Pons (tissue), 1 donor: ENCODE results near the gene PRUNE1.
A peak's percentile ranks its signal among the peaks of the same experiment; 100 is the strongest.

ENCODE experiments used
- DNase-seq: peaks from one replicate; pipeline ENCODE4 v3.0.0-alpha.2; 2016; ENCODE audit warnings: low spot score

Gene PRUNE1

DNA sequence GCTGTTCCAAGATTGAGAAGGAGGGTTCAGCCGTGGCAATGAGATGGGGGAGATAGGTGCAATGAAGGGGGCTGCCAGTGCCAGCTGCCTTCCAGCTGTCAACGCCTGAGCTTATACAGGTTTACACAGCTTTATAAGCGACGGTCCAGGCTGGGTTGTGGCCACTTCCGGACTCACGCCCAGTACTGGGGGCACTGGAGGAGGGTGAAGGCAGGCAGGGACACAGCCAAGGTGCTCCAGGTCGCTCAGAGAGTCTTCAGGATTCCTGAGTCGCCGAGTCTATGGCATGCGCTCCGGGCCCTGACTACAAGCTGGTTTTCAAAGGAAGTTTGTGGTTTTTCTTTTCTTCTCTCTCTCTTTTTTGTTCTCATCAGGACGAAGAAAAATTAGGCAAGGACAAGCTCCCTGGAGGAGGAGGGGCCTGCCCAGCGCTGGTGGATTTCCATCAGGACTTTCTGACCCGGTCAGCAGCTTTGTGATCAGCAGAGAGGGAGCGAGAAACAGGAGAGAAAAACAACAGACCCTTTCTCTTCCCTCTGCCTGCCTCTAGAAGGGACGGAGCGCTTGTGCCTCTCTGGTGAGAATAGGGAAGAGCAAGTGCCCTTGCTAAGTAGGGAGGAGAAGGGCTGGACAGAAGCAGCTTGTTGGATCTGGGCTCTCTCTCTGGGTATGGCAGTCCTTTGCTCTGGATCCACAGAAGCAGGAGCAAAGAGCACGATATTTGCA lies 1.8 kb upstream of the PRUNE1 start, which contains the start of gene MINDY1:
TSS of gene MINDY1 (minus strand) at position 576 of the 726 bp plus-strand sequence. CDS start 4,285 bp downstream, outside the sequence.
- peak; percentile 98 for DNase-seq

DNA sequence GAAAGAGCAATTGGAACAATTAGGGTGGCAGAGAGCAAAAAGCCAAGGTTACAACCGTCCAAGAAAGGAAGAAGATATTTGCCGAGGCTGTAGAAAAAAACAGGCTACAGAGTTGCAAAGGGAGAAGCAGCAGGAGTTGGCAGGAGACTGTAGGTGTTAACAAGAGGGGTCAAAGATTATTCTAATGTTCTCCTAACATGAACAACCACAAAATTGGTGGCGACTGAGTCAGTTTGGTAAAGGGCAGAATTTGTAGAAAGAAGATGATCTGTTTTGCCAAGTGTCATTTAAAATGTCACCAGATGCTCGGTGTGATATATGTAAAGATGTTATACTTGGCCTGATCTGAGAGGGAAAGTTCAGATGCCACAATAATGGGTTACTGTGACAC lies 401 bp upstream of the PRUNE1 start:
- no peak for DNase-seq

DNA sequence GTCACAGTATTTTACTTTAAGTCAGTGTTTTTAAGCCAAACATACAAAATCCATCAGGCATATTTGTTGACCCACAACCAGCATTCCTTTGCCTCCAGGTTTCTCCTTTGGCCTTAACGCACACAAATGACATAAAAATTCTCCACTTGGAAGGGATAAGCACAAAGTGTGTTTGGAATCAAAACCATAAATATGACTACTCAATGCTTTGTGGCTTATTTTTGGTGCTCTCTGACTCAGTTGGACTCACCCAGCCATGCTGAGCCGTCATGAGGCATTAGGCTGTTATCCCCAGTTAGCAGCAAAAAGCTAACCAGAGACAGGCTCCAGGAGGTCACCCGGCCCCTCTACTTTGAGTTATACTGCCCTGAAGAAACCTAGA lies 948 bp downstream of the PRUNE1 start:
- no peak for DNase-seq

DNA sequence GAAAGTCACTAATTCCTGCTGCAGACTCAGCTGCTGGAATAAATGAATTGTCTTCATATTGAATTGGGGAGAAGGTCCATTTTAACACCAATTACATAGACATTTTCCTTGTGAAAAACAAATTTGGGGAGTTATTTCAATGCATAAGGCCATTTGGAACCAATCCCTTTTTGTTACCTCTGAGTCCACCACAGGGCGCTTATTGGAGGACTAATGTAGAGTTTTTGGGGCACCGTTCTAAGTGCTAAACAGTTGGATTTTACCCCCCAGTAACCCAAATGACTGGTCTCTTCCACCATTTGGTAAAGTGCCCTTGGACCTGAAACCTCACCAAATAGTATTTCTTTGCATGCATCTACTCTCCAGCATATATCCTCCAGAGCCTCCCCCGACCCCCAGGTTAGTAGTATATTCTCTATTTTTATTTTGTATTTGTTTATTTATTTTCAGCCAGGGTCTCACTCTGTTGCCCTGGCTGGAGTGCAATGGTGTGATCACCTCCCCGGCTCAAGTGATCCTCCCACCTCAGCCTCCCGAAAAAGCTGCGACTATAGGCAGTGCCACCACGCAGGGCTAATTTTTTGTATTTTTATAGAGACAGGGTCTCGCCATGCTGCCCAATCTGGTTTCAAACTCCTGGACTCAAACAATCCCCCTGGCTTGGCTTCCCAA lies 1.6 kb downstream of the PRUNE1 start:
- DNase-seq: no peak

DNA sequence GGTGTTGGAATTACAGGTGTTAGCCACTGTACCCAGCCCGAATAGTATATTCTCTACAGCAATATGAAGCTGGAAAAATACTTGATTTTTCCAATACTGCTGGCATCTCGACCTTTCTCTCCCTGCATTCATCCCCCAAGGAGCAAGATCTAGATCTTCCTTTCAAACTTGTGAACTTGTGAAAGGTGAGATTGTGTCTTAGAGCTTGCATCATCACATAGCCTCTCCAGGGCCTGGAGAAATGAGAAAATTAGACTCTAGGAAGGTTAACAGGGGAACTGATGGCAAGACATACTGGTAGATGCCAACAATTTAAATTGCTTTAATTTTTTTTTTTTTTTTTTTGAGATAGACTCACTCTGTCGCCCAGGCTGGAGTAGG lies 2.1 kb downstream of the PRUNE1 start:
- no peak for DNase-seq

DNA sequence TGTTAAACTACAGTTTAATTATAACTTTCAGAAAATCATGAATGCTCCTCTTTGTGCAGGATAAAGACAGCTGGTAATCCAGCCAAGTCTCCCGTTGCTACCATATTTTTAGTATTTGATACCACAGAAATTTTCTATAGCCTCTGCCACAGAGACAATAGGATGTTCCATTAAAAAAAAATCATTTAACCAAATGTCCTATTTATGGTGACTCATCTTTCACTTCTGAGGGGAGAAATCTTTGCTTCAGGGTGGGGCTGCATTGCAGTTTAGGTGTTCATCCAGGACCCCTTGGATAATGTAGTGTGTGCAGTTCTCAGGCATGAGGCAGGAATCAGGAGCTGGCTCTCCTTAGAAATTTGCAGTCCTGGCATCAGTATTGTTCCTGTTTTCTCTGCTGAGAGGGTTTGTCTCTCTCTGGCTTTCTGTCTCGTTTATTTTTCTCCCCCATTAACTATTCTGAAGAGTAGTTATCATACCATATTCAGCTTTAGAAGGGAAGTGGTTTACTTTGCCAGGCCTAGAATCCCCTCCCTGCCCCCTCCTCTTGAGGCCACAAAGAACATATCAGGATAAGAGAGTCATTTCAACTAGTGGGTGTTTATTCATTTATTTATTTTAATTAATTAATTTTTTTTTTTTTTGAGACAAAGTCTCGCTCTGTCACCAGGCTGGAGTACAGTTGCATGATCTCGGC lies 3.1 kb downstream of the PRUNE1 start:
- no peak for DNase-seq

DNA sequence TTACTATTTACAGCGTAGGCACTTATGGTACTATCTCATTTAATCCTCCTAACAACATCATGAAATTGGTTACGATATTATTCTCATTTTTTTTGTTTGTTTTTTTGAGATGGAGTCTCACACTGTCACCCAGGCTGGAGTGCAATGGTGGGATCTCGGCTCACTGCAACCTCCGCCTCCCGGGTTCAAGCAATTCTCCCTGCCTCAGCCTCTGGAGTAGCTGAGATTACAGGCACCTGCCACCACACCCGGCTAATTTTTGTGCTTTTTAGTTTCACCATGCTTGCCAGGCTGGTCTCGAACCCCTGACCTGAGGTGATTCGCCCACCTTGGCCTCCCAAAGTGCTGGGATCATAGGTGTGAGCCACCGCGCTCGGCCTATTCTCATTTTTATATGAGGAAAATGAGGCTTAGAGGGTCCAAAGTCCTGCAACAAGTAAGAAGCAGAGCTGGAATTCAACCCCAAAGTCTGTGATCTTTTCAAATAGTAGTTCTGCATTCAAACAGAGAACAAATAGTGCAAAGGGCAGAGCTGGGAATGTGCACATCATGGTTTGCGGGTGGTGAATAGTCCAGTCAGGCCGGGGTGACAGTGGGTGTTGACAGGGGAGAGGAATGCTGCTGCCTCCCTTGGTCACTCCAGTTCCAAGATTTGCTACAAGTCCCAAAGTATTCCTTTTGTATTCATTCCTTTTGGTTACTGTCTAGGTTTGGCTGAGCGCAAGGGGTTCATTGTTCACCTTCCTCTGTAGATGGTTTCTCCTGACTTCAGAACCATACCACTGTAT lies 4.6 kb downstream of the PRUNE1 start:
- DNase-seq: no peak

DNA sequence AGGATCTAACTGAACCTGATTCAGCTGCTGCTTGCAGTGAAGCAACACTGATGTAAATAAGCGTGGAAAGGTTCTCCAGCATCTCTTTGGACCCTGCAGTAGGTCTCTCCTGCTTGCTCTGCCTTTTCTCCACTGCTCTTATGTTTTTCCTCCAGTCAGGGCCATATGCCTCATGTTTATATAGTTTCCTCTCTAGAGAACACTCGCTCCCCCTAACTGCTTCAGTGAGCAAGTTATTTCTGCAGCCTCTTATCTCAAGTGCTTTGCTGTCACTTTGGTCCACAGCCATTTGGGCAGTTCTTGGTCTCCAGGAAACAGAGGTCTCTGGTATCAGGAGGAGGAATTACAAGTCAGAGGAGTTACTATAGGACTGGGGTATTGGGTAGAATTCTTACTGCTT lies 5.3 kb downstream of the PRUNE1 start:
- DNase-seq: no peak

DNA sequence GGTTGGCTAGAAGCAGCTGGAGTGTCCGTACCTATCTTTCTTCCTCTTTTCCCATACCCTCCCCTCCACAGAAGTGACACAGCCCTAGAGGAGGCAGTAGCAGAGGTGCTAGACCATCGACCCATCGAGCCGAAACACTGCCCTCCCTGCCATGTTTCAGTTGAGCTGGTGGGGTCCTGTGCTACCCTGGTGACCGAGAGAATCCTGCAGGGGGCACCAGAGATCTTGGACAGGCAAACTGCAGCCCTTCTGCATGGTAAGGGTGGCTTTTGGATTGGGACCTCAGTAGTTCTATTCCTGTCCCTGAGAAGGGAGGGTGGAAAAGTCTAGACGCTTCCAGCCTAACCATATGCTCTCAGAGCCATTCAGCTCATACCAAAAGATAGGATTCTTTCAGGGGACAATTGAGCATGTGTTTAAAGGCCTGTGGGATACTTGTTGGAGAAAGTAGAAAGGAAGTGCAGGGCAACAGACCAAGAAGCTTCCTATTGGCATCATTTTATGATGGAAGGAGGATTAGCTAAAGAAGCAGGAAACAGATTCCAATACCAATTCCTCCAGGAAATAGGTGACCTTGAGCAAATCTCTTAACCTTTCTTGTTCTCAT lies 16.4 kb downstream of the PRUNE1 start:
- peak; percentile 87 for DNase-seq

DNA sequence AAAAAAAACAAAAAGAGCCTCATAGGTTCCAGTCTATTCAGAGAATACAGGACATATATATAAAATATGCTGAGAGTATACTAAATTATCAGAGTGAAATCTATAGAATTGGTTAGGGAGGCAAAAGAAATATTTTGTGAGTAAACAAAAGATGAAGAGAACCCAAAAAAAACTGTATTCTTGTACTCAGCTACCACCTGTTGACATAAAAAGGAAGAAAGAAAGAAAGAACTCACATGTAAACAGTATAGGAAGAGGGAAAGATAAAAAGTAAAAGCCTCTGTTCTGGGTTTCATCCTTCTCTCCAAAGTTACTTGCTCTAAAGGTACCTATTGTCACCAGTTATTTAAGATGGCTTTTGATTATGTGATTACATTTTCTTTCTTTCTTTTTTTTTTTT lies 18.2 kb downstream of the PRUNE1 start:
- DNase-seq: no peak

DNA sequence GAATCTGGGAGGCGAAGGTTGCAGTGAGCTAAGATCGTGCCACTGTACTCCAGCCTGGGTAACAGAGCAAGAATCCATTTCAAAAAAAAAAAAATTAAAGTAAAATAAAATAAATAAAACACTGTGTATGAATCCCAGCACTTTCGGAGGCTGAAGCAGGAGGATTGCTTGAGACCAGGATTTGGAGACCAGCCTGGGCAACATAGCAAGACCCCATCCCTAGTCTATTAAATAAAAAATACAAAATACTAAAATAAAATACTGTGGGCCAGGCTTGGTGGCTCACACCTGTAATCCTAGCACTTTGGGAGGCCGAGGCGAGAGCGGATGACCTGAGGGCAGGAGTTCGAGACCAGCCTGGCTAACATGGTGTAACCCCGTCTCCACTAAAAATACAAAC lies 23.9 kb downstream of the PRUNE1 start:
- no peak for DNase-seq

DNA sequence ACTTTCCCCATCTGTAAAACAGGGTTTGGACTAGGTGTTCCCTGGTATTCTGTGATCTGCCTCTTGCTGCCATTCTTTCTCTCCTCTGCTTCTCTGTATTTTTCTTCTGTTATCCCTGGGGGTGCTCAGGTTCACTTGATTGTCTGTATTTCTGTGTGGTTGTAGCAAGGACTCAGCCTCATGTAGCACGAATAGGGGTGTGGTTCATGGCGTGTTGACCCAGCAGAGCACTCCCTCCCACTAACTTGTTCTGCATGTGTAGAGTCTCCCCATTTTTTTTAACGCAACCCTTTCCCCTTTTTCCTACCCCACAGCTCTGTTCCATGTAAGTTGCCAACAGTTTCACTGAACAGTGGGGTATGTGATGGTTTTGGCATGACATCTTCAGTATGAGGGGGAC lies 26.9 kb downstream of the PRUNE1 start:
- no peak for DNase-seq

DNA sequence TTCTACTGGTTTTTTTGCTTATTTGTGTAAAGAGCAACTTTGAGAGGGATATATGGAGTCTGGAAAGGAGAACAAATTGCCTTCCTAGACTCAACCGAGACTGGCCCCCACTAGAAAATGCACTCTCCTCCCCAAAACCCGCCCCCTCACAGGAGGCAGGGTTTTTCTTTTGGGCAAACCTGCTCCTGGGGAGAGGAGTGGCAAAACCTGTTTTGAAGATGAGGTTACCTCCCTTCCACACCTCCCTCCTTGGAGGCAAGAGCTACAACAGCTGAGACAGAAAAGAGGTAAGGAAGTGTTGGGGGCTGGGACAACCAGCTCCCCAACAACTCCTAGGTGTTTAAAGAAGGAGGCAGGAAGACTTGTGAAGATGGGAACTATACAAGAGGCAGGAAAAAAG lies 28.1 kb downstream of the PRUNE1 start, which contains the start of gene BNIPL:
TSS of gene BNIPL (plus strand) at position 231 of the 400 bp plus-strand sequence. CDS start at position 371, 140 bp downstream.
- DNase-seq: no peak

DNA sequence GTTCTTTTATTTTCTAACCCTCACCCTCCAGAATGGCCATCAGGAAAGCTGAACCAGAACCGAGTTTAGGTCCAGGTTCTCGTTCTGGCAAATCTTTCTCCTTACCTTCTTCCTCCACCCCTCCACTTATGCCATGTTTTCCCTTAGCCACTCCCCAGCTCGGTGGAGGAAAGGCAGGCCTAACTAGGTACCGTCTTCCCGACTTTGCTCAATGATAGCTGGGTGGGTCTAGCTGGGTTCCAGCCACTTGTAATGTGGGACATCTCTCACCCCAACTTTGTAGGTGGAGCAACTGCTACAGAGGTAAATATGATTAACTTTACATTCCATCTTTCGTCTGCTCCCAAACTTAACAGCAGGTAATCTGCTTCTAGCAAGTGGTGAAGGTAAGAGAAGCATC lies 28.8 kb downstream of the PRUNE1 start:
- DNase-seq: no peak

DNA sequence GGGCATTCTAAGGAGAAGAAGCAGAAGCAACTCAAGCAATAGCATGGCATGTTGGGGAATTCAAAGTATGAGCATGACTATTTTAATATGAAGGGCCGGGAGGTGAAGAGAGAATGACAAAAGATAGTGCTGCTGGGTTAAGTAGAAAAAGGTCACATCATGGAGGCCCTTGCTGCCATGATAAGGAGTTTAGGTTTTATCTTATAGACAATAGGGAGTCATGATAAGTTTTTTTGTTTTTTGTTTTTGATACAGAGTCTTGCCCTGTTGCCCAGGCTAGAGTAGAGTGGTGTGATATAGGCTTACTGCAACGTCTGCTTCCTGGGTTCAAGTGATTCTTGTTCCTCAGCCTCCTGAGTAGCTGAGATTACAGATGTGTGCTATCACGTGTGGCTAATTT lies 31.3 kb downstream of the PRUNE1 start:
- no peak for DNase-seq

DNA sequence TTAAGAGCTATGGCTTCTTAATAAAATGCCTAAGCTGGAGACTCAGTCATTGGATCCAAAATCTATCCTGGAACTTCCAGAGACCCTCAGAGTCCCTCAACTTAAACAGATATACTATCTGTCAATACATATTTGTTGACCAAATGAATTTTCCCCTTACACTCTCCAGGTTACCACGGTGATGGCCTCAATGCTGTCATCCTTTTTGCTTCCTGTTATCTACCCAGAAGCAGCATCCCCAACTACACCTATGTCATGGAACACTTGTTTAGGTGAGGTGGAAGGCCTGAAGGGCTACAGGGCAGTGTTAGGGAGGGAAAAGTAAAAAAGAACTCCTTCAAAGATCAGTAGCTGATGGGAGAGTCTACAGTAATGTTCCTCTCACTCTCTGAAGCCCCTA lies 34.9 kb downstream of the PRUNE1 start:
- DNase-seq: no peak

DNA sequence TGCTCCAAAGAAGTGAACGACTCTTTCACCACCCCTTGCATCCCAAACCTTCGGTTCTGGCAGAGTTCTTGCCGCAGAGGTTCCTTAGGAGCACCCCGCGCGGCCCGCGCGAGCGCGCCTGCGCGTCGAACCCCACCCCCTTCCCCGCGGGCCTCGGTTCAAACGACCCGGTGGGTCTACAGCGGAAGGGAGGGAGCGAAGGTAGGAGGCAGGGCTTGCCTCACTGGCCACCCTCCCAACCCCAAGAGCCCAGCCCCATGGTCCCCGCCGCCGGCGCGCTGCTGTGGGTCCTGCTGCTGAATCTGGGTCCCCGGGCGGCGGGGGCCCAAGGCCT lies 39.3 kb downstream of the PRUNE1 start, which contains the start of gene C1orf56:
TSS of gene C1orf56 (plus strand) at position 161 of the 334 bp plus-strand sequence. CDS start at position 258, 97 bp downstream.
- peak; percentile 72 for DNase-seq

DNA sequence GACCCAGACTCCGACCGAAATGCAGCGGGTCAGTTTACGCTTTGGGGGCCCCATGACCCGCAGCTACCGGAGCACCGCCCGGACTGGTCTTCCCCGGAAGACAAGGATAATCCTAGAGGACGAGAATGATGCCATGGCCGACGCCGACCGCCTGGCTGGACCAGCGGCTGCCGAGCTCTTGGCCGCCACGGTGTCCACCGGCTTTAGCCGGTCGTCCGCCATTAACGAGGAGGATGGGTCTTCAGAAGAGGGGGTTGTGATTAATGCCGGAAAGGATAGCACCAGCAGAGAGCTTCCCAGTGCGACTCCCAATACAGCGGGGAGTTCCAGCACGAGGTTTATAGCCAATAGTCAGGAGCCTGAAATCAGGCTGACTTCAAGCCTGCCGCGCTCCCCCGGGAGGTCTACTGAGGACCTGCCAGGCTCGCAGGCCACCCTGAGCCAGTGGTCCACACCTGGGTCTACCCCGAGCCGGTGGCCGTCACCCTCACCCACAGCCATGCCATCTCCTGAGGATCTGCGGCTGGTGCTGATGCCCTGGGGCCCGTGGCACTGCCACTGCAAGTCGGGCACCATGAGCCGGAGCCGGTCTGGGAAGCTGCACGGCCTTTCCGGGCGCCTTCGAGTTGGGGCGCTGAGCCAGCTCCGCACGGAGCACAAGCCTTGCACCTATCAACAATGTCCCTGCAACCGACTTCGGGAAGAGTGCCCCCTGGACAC lies 39.8 kb downstream of the PRUNE1 start:
- DNase-seq: peak; percentile 70

DNA sequence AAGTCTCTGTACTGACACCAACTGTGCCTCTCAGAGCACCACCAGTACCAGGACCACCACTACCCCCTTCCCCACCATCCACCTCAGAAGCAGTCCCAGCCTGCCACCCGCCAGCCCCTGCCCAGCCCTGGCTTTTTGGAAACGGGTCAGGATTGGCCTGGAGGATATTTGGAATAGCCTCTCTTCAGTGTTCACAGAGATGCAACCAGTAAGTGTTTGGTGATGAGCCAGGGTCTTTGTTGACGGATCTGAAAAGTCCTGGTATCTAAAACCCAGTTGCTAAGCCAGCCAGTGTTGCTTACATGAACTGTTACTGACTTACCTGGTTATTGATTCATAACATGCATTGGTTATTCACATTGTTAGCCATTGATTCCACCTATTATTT lies 40.4 kb downstream of the PRUNE1 start:
- DNase-seq: no peak

DNA sequence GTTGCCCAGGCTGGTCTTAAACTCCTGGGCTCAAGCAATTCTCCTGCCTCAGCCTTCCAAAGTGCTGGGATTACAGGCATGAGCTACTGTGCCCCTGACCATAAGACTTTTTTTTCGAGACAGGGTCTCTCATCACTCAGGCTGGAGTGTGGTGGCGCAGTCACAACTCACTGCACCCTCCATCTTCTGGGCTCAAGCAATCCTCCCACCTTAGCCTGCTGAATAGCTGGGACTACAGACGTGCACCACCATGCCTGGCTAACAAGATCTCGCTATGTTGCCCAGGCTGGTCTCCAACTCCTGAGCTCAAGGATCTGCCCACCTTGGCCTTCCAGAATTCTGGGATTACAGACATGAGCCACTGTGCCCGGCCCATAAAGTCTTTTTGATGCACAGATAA lies 41.2 kb downstream of the PRUNE1 start:
- no peak for DNase-seq

DNA sequence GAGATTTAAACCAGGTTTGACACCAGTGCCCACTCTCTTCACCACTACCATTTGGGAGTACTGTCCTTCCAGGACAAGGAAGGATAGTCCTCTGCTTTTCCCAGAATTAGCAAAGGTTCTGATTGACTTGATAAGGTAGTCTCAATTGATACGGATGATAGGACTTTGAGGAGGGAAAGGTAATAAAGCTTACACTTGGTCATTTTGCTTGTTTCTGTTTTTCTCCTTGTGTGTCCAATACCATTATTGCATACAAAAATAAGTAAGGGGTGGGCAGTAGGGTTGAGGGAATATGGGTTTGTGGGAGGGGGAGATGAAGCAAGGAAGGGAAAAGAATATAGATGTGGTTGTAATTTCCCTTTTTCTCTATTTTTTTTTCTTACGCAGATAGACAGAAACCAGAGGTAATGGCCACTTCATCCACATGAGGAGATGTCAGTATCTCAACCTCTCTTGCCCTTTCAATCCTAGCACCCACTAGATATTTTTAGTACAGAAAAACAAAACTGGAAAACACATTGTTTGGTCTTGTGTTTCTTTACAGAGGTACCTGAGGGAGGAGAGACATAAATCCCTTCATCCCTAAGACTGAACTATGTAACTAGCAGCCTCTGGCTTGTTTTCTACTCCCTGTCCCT lies 41.9 kb downstream of the PRUNE1 start:
- no peak for DNase-seq
